Measurements from ENCODE around the gene ATAT1.

- TF ChIP-seq, protein P1, sequence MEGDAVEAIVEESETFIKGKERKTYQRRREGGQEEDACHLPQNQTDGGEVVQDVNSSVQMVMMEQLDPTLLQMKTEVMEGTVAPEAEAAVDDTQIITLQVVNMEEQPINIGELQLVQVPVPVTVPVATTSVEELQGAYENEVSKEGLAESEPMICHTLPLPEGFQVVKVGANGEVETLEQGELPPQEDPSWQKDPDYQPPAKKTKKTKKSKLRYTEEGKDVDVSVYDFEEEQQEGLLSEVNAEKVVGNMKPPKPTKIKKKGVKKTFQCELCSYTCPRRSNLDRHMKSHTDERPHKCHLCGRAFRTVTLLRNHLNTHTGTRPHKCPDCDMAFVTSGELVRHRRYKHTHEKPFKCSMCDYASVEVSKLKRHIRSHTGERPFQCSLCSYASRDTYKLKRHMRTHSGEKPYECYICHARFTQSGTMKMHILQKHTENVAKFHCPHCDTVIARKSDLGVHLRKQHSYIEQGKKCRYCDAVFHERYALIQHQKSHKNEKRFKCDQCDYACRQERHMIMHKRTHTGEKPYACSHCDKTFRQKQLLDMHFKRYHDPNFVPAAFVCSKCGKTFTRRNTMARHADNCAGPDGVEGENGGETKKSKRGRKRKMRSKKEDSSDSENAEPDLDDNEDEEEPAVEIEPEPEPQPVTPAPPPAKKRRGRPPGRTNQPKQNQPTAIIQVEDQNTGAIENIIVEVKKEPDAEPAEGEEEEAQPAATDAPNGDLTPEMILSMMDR (IDR thresholded peaks at IDR 0.05) = no peak
- no peak for TF ChIP-seq POLR2A (IDR thresholded peaks at IDR 0.05)
These were observed 25.2 kb upstream of the ATAT1 start for GRCh38 chr6:30601436-30601814.
